ENCODE results near the gene ACTA1.
"Not testable (repeated sequence)": the region's sequence is repeated elsewhere in the genome, so short reads cannot be mapped to it uniquely, and the experiment has no call there.

Gene ACTA1

GRCh38 chr1:229409616-229410369 lies 24.1 kb downstream of the ACTA1 start:
- no peak for DNase-seq (ENCODE audit: low read depth in 1 of 2, low spot score in 1 of 2)

GRCh38 chr1:229408458-229409037 lies 25.3 kb downstream of the ACTA1 start:
- DNase-seq (ENCODE audit: low read depth in 1 of 2, low spot score in 1 of 2) = no peak

GRCh38 chr1:229407206-229408026 lies 26.5 kb downstream of the ACTA1 start:
- no peak for DNase-seq (ENCODE audit: low read depth in 1 of 2, low spot score in 1 of 2)

- DNase-seq (ENCODE audit: low read depth in 1 of 2, low spot score in 1 of 2) = no peak
Measured at GRCh38 chr1:229406798-229407197, 27.1 kb downstream of the ACTA1 start.

- DNase-seq (ENCODE audit: low read depth in 1 of 2, low spot score in 1 of 2) = no peak
Measured at GRCh38 chr1:229403573-229403972, 30.3 kb downstream of the ACTA1 start.

GRCh38 chr1:229402993-229403392 lies 30.9 kb downstream of the ACTA1 start:
- DNase-seq (ENCODE audit: low read depth in 1 of 2, low spot score in 1 of 2) = no peak

- DNase-seq (ENCODE audit: low read depth in 1 of 2, low spot score in 1 of 2) = not testable (repeated sequence)
Measured at GRCh38 chr1:229402329-229402728, 31.6 kb downstream of the ACTA1 start.

- no peak for DNase-seq (ENCODE audit: low read depth in 1 of 2, low spot score in 1 of 2)
Measured at GRCh38 chr1:229397762-229398161, 36.1 kb downstream of the ACTA1 start.

- DNase-seq (ENCODE audit: low read depth in 1 of 2, low spot score in 1 of 2) = no peak
Measured at GRCh38 chr1:229396585-229397206, 37.2 kb downstream of the ACTA1 start.

- DNase-seq (ENCODE audit: low read depth in 1 of 2, low spot score in 1 of 2) = not testable (repeated sequence)
Measured at GRCh38 chr1:229394517-229394916, 39.4 kb downstream of the ACTA1 start.

- DNase-seq (ENCODE audit: low read depth in 1 of 2, low spot score in 1 of 2) = no peak
Measured at GRCh38 chr1:229392936-229393335, 41.0 kb downstream of the ACTA1 start.

GRCh38 chr1:229390130-229390529 lies 43.8 kb downstream of the ACTA1 start:
- no peak for DNase-seq (ENCODE audit: low read depth in 1 of 2, low spot score in 1 of 2)

GRCh38 chr1:229388897-229389580 lies 44.9 kb downstream of the ACTA1 start:
- no peak for DNase-seq (ENCODE audit: low read depth in 1 of 2, low spot score in 1 of 2)

GRCh38 chr1:229385853-229386456 lies 47.9 kb downstream of the ACTA1 start:
- no peak for DNase-seq (ENCODE audit: low read depth in 1 of 2, low spot score in 1 of 2)

GRCh38 chr1:229384822-229385221 lies 49.1 kb downstream of the ACTA1 start:
- DNase-seq (ENCODE audit: low read depth in 1 of 2, low spot score in 1 of 2) = no peak

- DNase-seq (ENCODE audit: low read depth in 1 of 2, low spot score in 1 of 2) = no peak
Measured at GRCh38 chr1:229383961-229384360, 49.9 kb downstream of the ACTA1 start.

GRCh38 chr1:229383188-229383587 lies 50.7 kb downstream of the ACTA1 start:
- no peak for DNase-seq (ENCODE audit: low read depth in 1 of 2, low spot score in 1 of 2)
